H9 (cell line): Measurements from ENCODE around the gene TGIF1. TPM values are rescaled to one million over a fixed set of nuclear protein-coding genes. Genes with fewer than 3 reads are reported as not detected.

ENCODE experiments used
- DNase-seq: peaks from one replicate; pipeline ENCODE4 v3.0.0-alpha.2; 2017
- H2AFZ ChIP-seq: one replicate; pipeline ENCODE4 v1.6.1; 2013; ENCODE audit warnings: mild to moderate bottlenecking, low read length, control low read depth, moderate library complexity
- H2AK5ac ChIP-seq: 2 replicates; pipeline ENCODE4 v1.6.1; 2013; ENCODE audit warnings: low read length, control low read depth, mixed read lengths; ENCODE audit not compliant: insufficient read length
- H2BK120ac ChIP-seq: one replicate; pipeline ENCODE4 v1.6.1; 2013; ENCODE audit warnings: low read depth, mild to moderate bottlenecking, low read length, control low read depth, inconsistent platforms; ENCODE audit not compliant: poor library complexity, severe bottlenecking
- H2BK12ac ChIP-seq: 2 replicates; pipeline ENCODE4 v1.6.1; 2013; ENCODE audit warnings: low read length, control low read depth, mixed read lengths, low read depth; ENCODE audit not compliant: insufficient read length
- H2BK15ac ChIP-seq: 2 replicates; pipeline ENCODE4 v1.6.1; 2013; ENCODE audit warnings: low read depth, low read length, control low read depth
- H2BK20ac ChIP-seq: one replicate; pipeline ENCODE4 v1.6.1; 2013; ENCODE audit warnings: low read depth, mild to moderate bottlenecking, low read length, control low read depth, inconsistent platforms; ENCODE audit not compliant: poor library complexity, severe bottlenecking
- H2BK5ac ChIP-seq: 2 replicates; pipeline ENCODE4 v1.6.1; 2013; ENCODE audit warnings: low read length, control low read depth, mixed read lengths; ENCODE audit not compliant: insufficient read length
- H3K14ac ChIP-seq: 2 replicates; pipeline ENCODE4 v1.6.1; 2013; ENCODE audit warnings: low read length, control low read depth; ENCODE audit not compliant: insufficient read depth
- H3K18ac ChIP-seq: 2 replicates; pipeline ENCODE4 v1.6.1; 2013; ENCODE audit warnings: low read depth, mild to moderate bottlenecking, mixed read lengths, low read length, control low read depth; ENCODE audit not compliant: insufficient read length
- H3K23ac ChIP-seq: 2 replicates; pipeline ENCODE4 v1.6.1; 2013; ENCODE audit warnings: low read length, control low read depth, mixed read lengths, low read depth; ENCODE audit not compliant: insufficient read length
- H3K23me2 ChIP-seq: 2 replicates; pipeline ENCODE4 v1.6.1; 2013; ENCODE audit warnings: low read depth, mild to moderate bottlenecking, mixed read lengths, low read length, control low read depth; ENCODE audit not compliant: insufficient read length, poor library complexity, severe bottlenecking
- H3K27ac ChIP-seq: 2 replicates; pipeline ENCODE4 v1.5.1; 2013; ENCODE audit warnings: low read length, control low read depth, mixed read lengths, low read depth; ENCODE audit not compliant: insufficient read length
- H3K27me3 ChIP-seq: 2 replicates; pipeline ENCODE4 v1.6.1; 2013; ENCODE audit warnings: low read length, control low read depth, inconsistent platforms; ENCODE audit not compliant: insufficient read depth
- H3K4ac ChIP-seq: 2 replicates; pipeline ENCODE4 v1.6.1; 2013; ENCODE audit warnings: low read depth, mild to moderate bottlenecking, control low read depth, inconsistent platforms, low read length, moderate library complexity
- H3K4me1 ChIP-seq: 2 replicates; pipeline ENCODE4 v1.6.1; 2013; ENCODE audit warnings: low read length, control low read depth, inconsistent platforms; ENCODE audit not compliant: insufficient read depth
- H3K4me2 ChIP-seq: 2 replicates; pipeline ENCODE4 v1.6.1; 2013; ENCODE audit warnings: low read length, control low read depth, mixed read lengths; ENCODE audit not compliant: insufficient read length, insufficient read depth
- H3K56ac ChIP-seq: 2 replicates; pipeline ENCODE4 v1.6.1; 2013; ENCODE audit warnings: low read depth, mild to moderate bottlenecking, mixed read lengths, low read length, control low read depth; ENCODE audit not compliant: insufficient read length
- H3K79me1 ChIP-seq: 2 replicates; pipeline ENCODE4 v1.6.1; 2013; ENCODE audit warnings: low read depth, mild to moderate bottlenecking, moderate library complexity, low read length, control low read depth, inconsistent platforms; ENCODE audit not compliant: insufficient read depth, poor library complexity, severe bottlenecking
- H3K79me2 ChIP-seq: 2 replicates; pipeline ENCODE4 v1.6.1; 2013; ENCODE audit warnings: low read length, control low read depth, inconsistent platforms; ENCODE audit not compliant: insufficient read depth
- H3K9ac ChIP-seq: 2 replicates; pipeline ENCODE4 v1.6.1; 2013; ENCODE audit warnings: low read length, control low read depth, mixed read lengths; ENCODE audit not compliant: insufficient read length; ENCODE audit errors: extremely low read depth
- H3K9me3 ChIP-seq: one replicate; pipeline ENCODE4 v1.6.1; 2013; ENCODE audit warnings: low read depth, low read length, inconsistent platforms; ENCODE audit not compliant: control insufficient read depth
- H3T11ph ChIP-seq: one replicate; pipeline ENCODE4 v1.6.1; 2013; ENCODE audit warnings: mild to moderate bottlenecking, low read length, control low read depth, inconsistent platforms
- H4K20me1 ChIP-seq: one replicate; pipeline ENCODE4 v1.6.1; 2013; ENCODE audit not compliant: control insufficient read depth, insufficient read length, insufficient read depth
- H4K5ac ChIP-seq: 2 replicates; pipeline ENCODE4 v1.6.1; 2013; ENCODE audit warnings: low read depth, mild to moderate bottlenecking, mixed read lengths, low read length, control low read depth; ENCODE audit not compliant: insufficient read length
- H4K8ac ChIP-seq: replicated peaks from 2 replicates; pipeline ENCODE4 v1.6.1; 2013; ENCODE audit warnings: low read length, control low read depth, mixed read lengths, low read depth; ENCODE audit not compliant: insufficient read length
- H4K91ac ChIP-seq: 2 replicates; pipeline ENCODE4 v1.6.1; 2013; ENCODE audit warnings: low read depth, mild to moderate bottlenecking, moderate library complexity, mixed read lengths, low read length, control low read depth; ENCODE audit not compliant: insufficient read length
- H3K27ac Mint-ChIP-seq, 3 experiments: 2 replicates in 2 of 3; 3 replicates in 1 of 3; pipeline ENCODE4 v1.8.0; 2020 to 2021; ENCODE audit warnings: mixed read lengths in 3 of 3, mild to moderate bottlenecking in 1 of 3, moderate library complexity in 1 of 3
- H3K27me3 Mint-ChIP-seq: 2 replicates; pipeline ENCODE4 v1.8.0; 2021; ENCODE audit warnings: low read depth, mild to moderate bottlenecking, moderate library complexity, mixed read lengths
- H3K36me3 Mint-ChIP-seq, 3 experiments: 2 replicates in 2 of 3; 3 replicates in 1 of 3; pipeline ENCODE4 v1.8.0; 2020 to 2021; ENCODE audit warnings: low read depth in 3 of 3, mixed read lengths in 3 of 3; ENCODE audit not compliant: insufficient read depth in 1 of 3
- H3K4me1 Mint-ChIP-seq, 2 experiments: 2 replicates each; pipeline ENCODE4 v1.8.0; 2020; ENCODE audit warnings: mixed read lengths in 2 of 2
- H3K4me3 Mint-ChIP-seq, 2 experiments: 2 replicates in 1 of 2; 3 replicates in 1 of 2; pipeline ENCODE4 v1.8.0; 2020 to 2021; ENCODE audit warnings: mild to moderate bottlenecking in 2 of 2, mixed read lengths in 2 of 2, moderate library complexity in 1 of 2
- H3K9me3 Mint-ChIP-seq, 2 experiments: 2 replicates in 1 of 2; 3 replicates in 1 of 2; pipeline ENCODE4 v1.8.0; 2020; ENCODE audit warnings: mild to moderate bottlenecking in 2 of 2, mixed read lengths in 2 of 2, moderate library complexity in 1 of 2
- CTCF ChIP-seq: fragments of 200-600 bp; sonication (generic); conservative IDR thresholded peaks from 3 replicates; pipeline ENCODE4 v1.8.0; 2021; ENCODE audit warnings: antibody characterized with exemption, mild to moderate bottlenecking
- WGBS: extraction: QIAGEN DNeasy Blood & Tissue Kit; methylation state at CpG from one replicate; pipeline ENCODE4 v1.1.7; 2013; ENCODE audit warnings: missing lambda C conversion rate, low lambda C conversion rate, mixed read lengths; ENCODE audit not compliant: insufficient read length; ENCODE audit errors: extremely low coverage; 5-methylcytosine and 5-hydroxymethylcytosine counted together
- total RNA-seq: library from RNA; stranded (reverse); gene quantifications from 2 replicates; pipeline ENCODE4 v1.2.1, GENCODE V29; 2021

The TGIF1 gene
- total RNA-seq, 1 experiment from 2014 or later, result 261 TPM

GRCh38 chr18:3466872-3467271 is 16.9 kb downstream of the TGIF1 start:
- no peak overlapping the region for H3T11ph ChIP-seq
- H3K9ac ChIP-seq, result no peak overlapping the region
- WGBS, result no CpG with 5 or more reads among the region's 2 CpGs
- peak; percentile 51 for DNase-seq
- no peak overlapping the region for H3K4me2 ChIP-seq
- H3K23ac ChIP-seq, result no peak overlapping the region
- H2BK120ac ChIP-seq, result no peak overlapping the region
- Mint-ChIP-seq H3K9me3 (no peaks in the 10 kb centered on the region), H3K36me3 (peaks cover 0 to 12% (median 0%) of the 10 kb centered on the region in 3 experiments; a peak in 3 of 7 replicates), H3K27me3 (no peaks in the 10 kb centered on the region), H3K4me1 (peaks cover 36 to 38% of the 10 kb centered on the region in 2 experiments), H3K27ac (peak overlapping the region; percentile 62 to 84 (median 66); a peak in 4 of 7 replicates), H3K4me3 (0 out of 5 replicates have a peak overlapping the region, but pooled peaks of 1 of the 2 experiments have one; percentile 5)
- no peaks in the 10 kb centered on the region for H3K79me1 ChIP-seq
- no peak overlapping the region for H2AK5ac ChIP-seq
- H2AFZ ChIP-seq, result no peak overlapping the region
- H4K8ac ChIP-seq, result no peak overlapping the region
- H2BK5ac ChIP-seq, result no peak overlapping the region
- no peaks in the 10 kb centered on the region for H4K20me1 ChIP-seq
- no peak overlapping the region for H4K5ac ChIP-seq
- peaks cover 9% of the 10 kb centered on the region for H3K4me1 ChIP-seq
- H3K27ac ChIP-seq, result peak overlapping the region; percentile 36
- no peak overlapping the region for H2BK15ac ChIP-seq
- no peak overlapping the region for H2BK12ac ChIP-seq
- no peaks in the 10 kb centered on the region for H3K23me2 ChIP-seq
- no peaks in the 10 kb centered on the region for H3K27me3 ChIP-seq
- no peak for TF ChIP-seq CTCF
- H3K18ac ChIP-seq, result no peak overlapping the region
- no peaks in the 10 kb centered on the region for H3K9me3 ChIP-seq
- H3K14ac ChIP-seq, result no peak overlapping the region
- H3K56ac ChIP-seq, result no peak overlapping the region
- H3K4ac ChIP-seq, result no peak overlapping the region
- H3K79me2 ChIP-seq, result no peaks in the 10 kb centered on the region
- no peak overlapping the region for H4K91ac ChIP-seq
- H2BK20ac ChIP-seq, result no peak overlapping the region
